H9 (cell line): ENCODE data around the gene CAT. TPM values are rescaled to one million over a fixed set of nuclear protein-coding genes. Genes with fewer than 3 reads are reported as not detected.

Experiments used
- DNase-seq: peaks from one replicate; pipeline ENCODE4 v3.0.0-alpha.2; 2017
- H2AFZ ChIP-seq: one replicate; pipeline ENCODE4 v1.6.1; 2013; ENCODE audit warnings: mild to moderate bottlenecking, low read length, control low read depth, moderate library complexity
- H2AK5ac ChIP-seq: 2 replicates; pipeline ENCODE4 v1.6.1; 2013; ENCODE audit warnings: low read length, control low read depth, mixed read lengths; ENCODE audit not compliant: insufficient read length
- H2BK120ac ChIP-seq: one replicate; pipeline ENCODE4 v1.6.1; 2013; ENCODE audit warnings: low read depth, mild to moderate bottlenecking, low read length, control low read depth, inconsistent platforms; ENCODE audit not compliant: poor library complexity, severe bottlenecking
- H2BK12ac ChIP-seq: 2 replicates; pipeline ENCODE4 v1.6.1; 2013; ENCODE audit warnings: low read length, control low read depth, mixed read lengths, low read depth; ENCODE audit not compliant: insufficient read length
- H2BK15ac ChIP-seq: 2 replicates; pipeline ENCODE4 v1.6.1; 2013; ENCODE audit warnings: low read depth, low read length, control low read depth
- H2BK20ac ChIP-seq: one replicate; pipeline ENCODE4 v1.6.1; 2013; ENCODE audit warnings: low read depth, mild to moderate bottlenecking, low read length, control low read depth, inconsistent platforms; ENCODE audit not compliant: poor library complexity, severe bottlenecking
- H2BK5ac ChIP-seq: 2 replicates; pipeline ENCODE4 v1.6.1; 2013; ENCODE audit warnings: low read length, control low read depth, mixed read lengths; ENCODE audit not compliant: insufficient read length
- H3K14ac ChIP-seq: 2 replicates; pipeline ENCODE4 v1.6.1; 2013; ENCODE audit warnings: low read length, control low read depth; ENCODE audit not compliant: insufficient read depth
- H3K18ac ChIP-seq: 2 replicates; pipeline ENCODE4 v1.6.1; 2013; ENCODE audit warnings: low read depth, mild to moderate bottlenecking, mixed read lengths, low read length, control low read depth; ENCODE audit not compliant: insufficient read length
- H3K23ac ChIP-seq: 2 replicates; pipeline ENCODE4 v1.6.1; 2013; ENCODE audit warnings: low read length, control low read depth, mixed read lengths, low read depth; ENCODE audit not compliant: insufficient read length
- H3K23me2 ChIP-seq: 2 replicates; pipeline ENCODE4 v1.6.1; 2013; ENCODE audit warnings: low read depth, mild to moderate bottlenecking, mixed read lengths, low read length, control low read depth; ENCODE audit not compliant: insufficient read length, poor library complexity, severe bottlenecking
- H3K27ac ChIP-seq: 2 replicates; pipeline ENCODE4 v1.5.1; 2013; ENCODE audit warnings: low read length, control low read depth, mixed read lengths, low read depth; ENCODE audit not compliant: insufficient read length
- H3K27me3 ChIP-seq: 2 replicates; pipeline ENCODE4 v1.6.1; 2013; ENCODE audit warnings: low read length, control low read depth, inconsistent platforms; ENCODE audit not compliant: insufficient read depth
- H3K4ac ChIP-seq: 2 replicates; pipeline ENCODE4 v1.6.1; 2013; ENCODE audit warnings: low read depth, mild to moderate bottlenecking, control low read depth, inconsistent platforms, low read length, moderate library complexity
- H3K4me1 ChIP-seq: 2 replicates; pipeline ENCODE4 v1.6.1; 2013; ENCODE audit warnings: low read length, control low read depth, inconsistent platforms; ENCODE audit not compliant: insufficient read depth
- H3K4me2 ChIP-seq: 2 replicates; pipeline ENCODE4 v1.6.1; 2013; ENCODE audit warnings: low read length, control low read depth, mixed read lengths; ENCODE audit not compliant: insufficient read length, insufficient read depth
- H3K56ac ChIP-seq: 2 replicates; pipeline ENCODE4 v1.6.1; 2013; ENCODE audit warnings: low read depth, mild to moderate bottlenecking, mixed read lengths, low read length, control low read depth; ENCODE audit not compliant: insufficient read length
- H3K79me1 ChIP-seq: 2 replicates; pipeline ENCODE4 v1.6.1; 2013; ENCODE audit warnings: low read depth, mild to moderate bottlenecking, moderate library complexity, low read length, control low read depth, inconsistent platforms; ENCODE audit not compliant: insufficient read depth, poor library complexity, severe bottlenecking
- H3K79me2 ChIP-seq: 2 replicates; pipeline ENCODE4 v1.6.1; 2013; ENCODE audit warnings: low read length, control low read depth, inconsistent platforms; ENCODE audit not compliant: insufficient read depth
- H3K9ac ChIP-seq: 2 replicates; pipeline ENCODE4 v1.6.1; 2013; ENCODE audit warnings: low read length, control low read depth, mixed read lengths; ENCODE audit not compliant: insufficient read length; ENCODE audit errors: extremely low read depth
- H3K9me3 ChIP-seq: one replicate; pipeline ENCODE4 v1.6.1; 2013; ENCODE audit warnings: low read depth, low read length, inconsistent platforms; ENCODE audit not compliant: control insufficient read depth
- H3T11ph ChIP-seq: one replicate; pipeline ENCODE4 v1.6.1; 2013; ENCODE audit warnings: mild to moderate bottlenecking, low read length, control low read depth, inconsistent platforms
- H4K20me1 ChIP-seq: one replicate; pipeline ENCODE4 v1.6.1; 2013; ENCODE audit not compliant: control insufficient read depth, insufficient read length, insufficient read depth
- H4K5ac ChIP-seq: 2 replicates; pipeline ENCODE4 v1.6.1; 2013; ENCODE audit warnings: low read depth, mild to moderate bottlenecking, mixed read lengths, low read length, control low read depth; ENCODE audit not compliant: insufficient read length
- H4K8ac ChIP-seq: replicated peaks from 2 replicates; pipeline ENCODE4 v1.6.1; 2013; ENCODE audit warnings: low read length, control low read depth, mixed read lengths, low read depth; ENCODE audit not compliant: insufficient read length
- H4K91ac ChIP-seq: 2 replicates; pipeline ENCODE4 v1.6.1; 2013; ENCODE audit warnings: low read depth, mild to moderate bottlenecking, moderate library complexity, mixed read lengths, low read length, control low read depth; ENCODE audit not compliant: insufficient read length
- H3K27ac Mint-ChIP-seq, 3 experiments: 2 replicates in 2 of 3; 3 replicates in 1 of 3; pipeline ENCODE4 v1.8.0; 2020 to 2021; ENCODE audit warnings: mixed read lengths in 3 of 3, mild to moderate bottlenecking in 1 of 3, moderate library complexity in 1 of 3
- H3K27me3 Mint-ChIP-seq: 2 replicates; pipeline ENCODE4 v1.8.0; 2021; ENCODE audit warnings: low read depth, mild to moderate bottlenecking, moderate library complexity, mixed read lengths
- H3K36me3 Mint-ChIP-seq, 3 experiments: 2 replicates in 2 of 3; 3 replicates in 1 of 3; pipeline ENCODE4 v1.8.0; 2020 to 2021; ENCODE audit warnings: low read depth in 3 of 3, mixed read lengths in 3 of 3; ENCODE audit not compliant: insufficient read depth in 1 of 3
- H3K4me1 Mint-ChIP-seq, 2 experiments: 2 replicates each; pipeline ENCODE4 v1.8.0; 2020; ENCODE audit warnings: mixed read lengths in 2 of 2
- H3K4me3 Mint-ChIP-seq, 2 experiments: 2 replicates in 1 of 2; 3 replicates in 1 of 2; pipeline ENCODE4 v1.8.0; 2020 to 2021; ENCODE audit warnings: mild to moderate bottlenecking in 2 of 2, mixed read lengths in 2 of 2, moderate library complexity in 1 of 2
- H3K9me3 Mint-ChIP-seq, 2 experiments: 2 replicates in 1 of 2; 3 replicates in 1 of 2; pipeline ENCODE4 v1.8.0; 2020; ENCODE audit warnings: mild to moderate bottlenecking in 2 of 2, mixed read lengths in 2 of 2, moderate library complexity in 1 of 2
- WGBS: extraction: QIAGEN DNeasy Blood & Tissue Kit; methylation state at CpG from one replicate; pipeline ENCODE4 v1.1.7; 2013; ENCODE audit warnings: missing lambda C conversion rate, low lambda C conversion rate, mixed read lengths; ENCODE audit not compliant: insufficient read length; ENCODE audit errors: extremely low coverage; 5-methylcytosine and 5-hydroxymethylcytosine counted together
- total RNA-seq: library from RNA; stranded (reverse); gene quantifications from 2 replicates; pipeline ENCODE4 v1.2.1, GENCODE V29; 2021
- TF ChIP-seq, protein P1 (sequence below): fragments of 200-600 bp; sonication (generic); conservative IDR thresholded peaks from 3 replicates; pipeline ENCODE4 v1.8.0; 2021; ENCODE audit warnings: antibody characterized with exemption, mild to moderate bottlenecking

CAT gene
- total RNA-seq, 1 experiment from 2014 or later: 9.9 TPM

DNA sequence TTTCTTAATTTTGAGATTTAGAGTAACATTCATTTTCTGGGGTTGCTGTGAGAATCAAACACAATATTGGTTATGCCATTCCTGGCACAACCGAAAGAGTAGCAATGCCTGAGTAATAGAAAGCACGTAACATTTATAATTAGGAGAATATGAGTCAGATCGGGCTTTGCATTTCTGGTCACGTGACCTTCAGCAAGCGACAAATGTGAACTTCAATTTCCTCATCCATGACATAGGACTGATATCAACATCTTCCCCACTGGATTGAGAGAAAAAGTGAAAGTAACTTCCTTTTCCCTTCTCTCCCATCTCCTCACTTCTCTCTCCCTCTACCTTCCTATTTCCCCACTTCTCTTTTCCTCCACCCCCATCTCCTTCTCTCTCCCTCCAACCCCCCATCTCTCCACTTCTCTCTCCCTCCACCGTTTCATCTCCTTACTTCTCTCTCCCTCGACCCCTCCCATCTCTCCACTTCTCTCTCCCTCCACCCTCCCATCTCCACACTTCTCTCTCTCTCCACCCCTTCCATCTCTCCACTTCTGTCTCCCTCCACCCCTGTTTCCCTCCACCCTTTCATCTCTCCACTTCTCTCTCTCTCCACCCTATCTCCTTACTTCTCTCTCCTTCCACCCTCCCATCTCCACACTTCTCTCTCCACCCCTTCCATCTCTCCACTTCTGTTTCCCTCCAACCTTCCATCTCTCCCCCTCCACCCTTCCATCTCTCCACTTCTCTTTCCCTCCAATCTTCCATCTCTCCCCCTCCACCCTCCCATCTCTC is 33.5 kb upstream of the CAT start:
- Histone ChIP-seq H2BK5ac (no peak overlapping the region), H3K27ac (no peak overlapping the region), H2BK120ac (no peak overlapping the region), H2BK12ac (no peak overlapping the region), H2BK15ac (no peak overlapping the region), H3K9me3 (no peaks in the 10 kb centered on the region), H3K79me1 (no peaks in the 10 kb centered on the region), H4K91ac (no peak overlapping the region), H4K8ac (no peak overlapping the region), H3K14ac (no peak overlapping the region), H2BK20ac (no peak overlapping the region), H3K23ac (no peak overlapping the region), H3K56ac (no peak overlapping the region), H3K18ac (no peak overlapping the region), H3K4me2 (no peak overlapping the region), H3K23me2 (no peaks in the 10 kb centered on the region), H2AFZ (no peak overlapping the region), H3K9ac (no peak overlapping the region), H2AK5ac (no peak overlapping the region), H4K5ac (no peak overlapping the region), H3K79me2 (no peaks in the 10 kb centered on the region), H4K20me1 (no peaks in the 10 kb centered on the region), H3K4ac (no peak overlapping the region), H3K27me3 (no peaks in the 10 kb centered on the region), H3K4me1 (no peaks in the 10 kb centered on the region), H3T11ph (no peak overlapping the region)
- no peak for DNase-seq
- Mint-ChIP-seq H3K27ac (no peak overlapping the region), H3K9me3 (no peaks in the 10 kb centered on the region), H3K4me1 (peaks cover 0 to 4% of the 10 kb centered on the region in 2 experiments; a peak in 1 of 4 replicates), H3K27me3 (peaks cover 20% of the 10 kb centered on the region), H3K4me3 (no peak overlapping the region), H3K36me3 (no peaks in the 10 kb centered on the region)
- TF ChIP-seq, protein P1, sequence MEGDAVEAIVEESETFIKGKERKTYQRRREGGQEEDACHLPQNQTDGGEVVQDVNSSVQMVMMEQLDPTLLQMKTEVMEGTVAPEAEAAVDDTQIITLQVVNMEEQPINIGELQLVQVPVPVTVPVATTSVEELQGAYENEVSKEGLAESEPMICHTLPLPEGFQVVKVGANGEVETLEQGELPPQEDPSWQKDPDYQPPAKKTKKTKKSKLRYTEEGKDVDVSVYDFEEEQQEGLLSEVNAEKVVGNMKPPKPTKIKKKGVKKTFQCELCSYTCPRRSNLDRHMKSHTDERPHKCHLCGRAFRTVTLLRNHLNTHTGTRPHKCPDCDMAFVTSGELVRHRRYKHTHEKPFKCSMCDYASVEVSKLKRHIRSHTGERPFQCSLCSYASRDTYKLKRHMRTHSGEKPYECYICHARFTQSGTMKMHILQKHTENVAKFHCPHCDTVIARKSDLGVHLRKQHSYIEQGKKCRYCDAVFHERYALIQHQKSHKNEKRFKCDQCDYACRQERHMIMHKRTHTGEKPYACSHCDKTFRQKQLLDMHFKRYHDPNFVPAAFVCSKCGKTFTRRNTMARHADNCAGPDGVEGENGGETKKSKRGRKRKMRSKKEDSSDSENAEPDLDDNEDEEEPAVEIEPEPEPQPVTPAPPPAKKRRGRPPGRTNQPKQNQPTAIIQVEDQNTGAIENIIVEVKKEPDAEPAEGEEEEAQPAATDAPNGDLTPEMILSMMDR: no peak
- 100% methylated on average over 2 of the region's 7 CpGs for WGBS
